PFSK-1 (cell line): Measurements from ENCODE around the gene SLC38A10.
A peak's percentile ranks its signal among the peaks of the same experiment; 100 is the strongest.

ENCODE experiments used
- FOXP2 ChIP-seq: optimal IDR thresholded peaks from 2 replicates; pipeline ENCODE3; 2011; ENCODE audit warnings: borderline replicate concordance, control low read depth, inconsistent platforms; ENCODE audit not compliant: insufficient read depth; ENCODE audit errors: extremely low read length, extremely low read depth
- POLR2AphosphoS5 ChIP-seq: IDR thresholded peaks from 2 replicates; pipeline ENCODE4 v1.6.1; 2012; ENCODE audit warnings: low read depth, mild to moderate bottlenecking, control low read depth, low read length, moderate library complexity
- REST ChIP-seq, 2 experiments: IDR thresholded peaks; 2 replicates each; pipeline versions ENCODE4 v1.6.1 to v1.8.0; 2011 to 2012; ENCODE audit warnings: low read depth in 2 of 2, low read length in 2 of 2, control low read depth in 1 of 2, inconsistent platforms in 1 of 2, mild to moderate bottlenecking in 1 of 2, moderate library complexity in 1 of 2; ENCODE audit not compliant: insufficient read depth in 1 of 2
- SIN3A ChIP-seq: IDR thresholded peaks from 2 replicates; pipeline ENCODE4 v1.6.1; 2012; ENCODE audit warnings: mild to moderate bottlenecking, low read length, moderate library complexity, borderline replicate concordance; ENCODE audit not compliant: insufficient read depth
- TAF1 ChIP-seq: IDR thresholded peaks from 2 replicates; pipeline ENCODE4 v1.6.1; 2012; ENCODE audit warnings: low read length, control low read depth, borderline replicate concordance; ENCODE audit not compliant: insufficient read depth

Gene SLC38A10

DNA sequence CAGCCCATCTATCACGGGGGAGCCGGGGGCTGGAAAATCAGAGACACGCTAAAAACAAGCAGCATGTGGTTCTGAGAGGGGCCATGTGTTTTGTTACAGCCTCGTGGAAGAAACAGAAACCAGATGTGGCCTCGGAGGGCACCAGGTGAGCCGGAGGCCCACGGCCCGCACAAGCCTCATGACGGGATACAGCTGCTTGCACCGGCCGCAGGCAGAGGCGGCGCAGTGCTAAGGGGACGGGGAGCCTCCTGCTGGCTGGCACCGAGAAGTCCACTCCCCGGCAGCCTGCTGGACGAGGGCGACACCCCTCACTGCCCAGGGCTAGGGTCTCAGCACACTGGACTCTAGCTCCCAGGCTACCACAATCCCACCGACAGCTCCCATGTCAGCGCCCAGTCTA is 36.8 kb downstream of the SLC38A10 start:
- TF ChIP-seq FOXP2 (no peak), POLR2AphosphoS5 (no peak), TAF1 (no peak), REST (IDR thresholded peaks at IDR 0.05; ENCODE audit: insufficient read depth in 1 of 2, low read depth in 2 of 2, low read length in 2 of 2) (no peak), SIN3A (no peak)

DNA sequence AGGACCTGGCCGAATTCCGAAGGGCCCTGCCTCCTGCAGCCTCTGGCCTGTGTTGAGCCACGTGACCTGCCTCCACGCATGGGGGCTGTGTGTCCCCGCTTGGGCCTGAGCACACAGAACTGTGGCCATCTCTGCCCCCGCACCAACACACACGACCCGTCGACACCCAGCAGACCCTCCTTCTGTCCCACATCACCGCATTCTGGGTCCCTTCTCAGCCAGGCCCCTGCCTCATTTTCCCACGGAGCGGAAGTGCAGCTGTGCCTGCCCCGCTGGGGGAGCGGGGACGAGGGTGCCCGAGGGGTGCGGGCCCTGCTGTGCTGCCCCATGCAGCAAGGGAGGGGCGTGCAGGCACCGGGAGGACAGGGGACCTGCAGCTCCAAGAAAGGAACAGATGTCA is 37.6 kb downstream of the SLC38A10 start:
- TF ChIP-seq SIN3A (no peak), REST (IDR thresholded peaks at IDR 0.05; ENCODE audit: insufficient read depth in 1 of 2, low read depth in 2 of 2, low read length in 2 of 2) (no peak), FOXP2 (no peak), POLR2AphosphoS5 (no peak), TAF1 (no peak)

- TF ChIP-seq SIN3A (no peak), FOXP2 (no peak), REST (IDR thresholded peaks at IDR 0.05; ENCODE audit: insufficient read depth in 1 of 2, low read depth in 2 of 2, low read length in 2 of 2) (no peak), POLR2AphosphoS5 (no peak)
Measured at GRCh38 chr17:81256616-81257015, 38.5 kb downstream of the SLC38A10 start.

DNA sequence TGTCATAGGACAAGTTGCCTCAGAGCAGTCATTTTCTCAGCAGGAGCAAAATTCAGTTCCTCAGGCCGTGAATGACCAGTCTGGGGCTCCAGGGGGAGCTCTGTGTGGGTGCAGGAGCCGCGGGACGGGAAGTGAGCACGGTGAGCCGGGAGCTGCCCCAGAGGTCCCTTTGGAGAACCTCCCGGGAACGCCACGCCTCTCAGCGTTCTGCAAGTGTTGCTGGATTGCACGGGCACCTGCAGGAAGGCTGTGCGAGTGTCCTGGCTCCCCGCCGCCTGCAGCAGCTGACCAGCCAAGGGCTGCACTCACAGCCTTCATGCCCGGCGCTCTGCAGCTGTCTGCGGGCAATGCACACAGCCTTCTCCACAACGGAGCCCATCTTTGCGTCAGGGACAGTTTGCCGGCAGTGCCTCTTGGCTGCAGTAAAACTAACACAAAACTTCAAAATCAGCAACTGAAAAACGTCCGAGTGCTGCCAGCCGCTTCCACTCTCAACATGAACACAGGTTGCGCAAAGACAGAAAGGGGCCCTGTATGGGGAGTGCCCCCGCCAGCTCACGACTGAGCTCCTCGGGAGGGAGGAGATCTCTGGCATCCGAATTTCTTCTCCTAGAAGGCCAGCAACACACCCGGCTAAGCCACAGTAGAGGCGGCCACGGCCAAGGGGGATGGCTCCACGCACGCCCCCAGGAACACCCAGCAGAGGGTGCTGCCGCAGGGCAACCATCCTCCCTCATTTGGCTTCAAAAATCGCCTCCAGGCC is 40.0 kb downstream of the SLC38A10 start:
- TF ChIP-seq POLR2AphosphoS5, result no peak
- TF ChIP-seq SIN3A, result no peak
- TF ChIP-seq TAF1, result no peak
- no peak for TF ChIP-seq REST (IDR thresholded peaks at IDR 0.05; ENCODE audit: insufficient read depth in 1 of 2, low read depth in 2 of 2, low read length in 2 of 2)
- peak; percentile 23 for TF ChIP-seq FOXP2
